Ureter (tissue), 1 donor: ENCODE measurements around the gene STARD5. TPM values are rescaled to one million over a fixed set of nuclear protein-coding genes. Genes with fewer than 3 reads are reported as not detected.

Experiments
- DNase-seq: peaks from one replicate; pipeline ENCODE4 v3.0.0-alpha.2; 2020; ENCODE audit warnings: low spot score
- total RNA-seq: library from RNA; stranded (reverse); gene quantifications from one replicate; pipeline ENCODE4 v1.2.4, GENCODE V29; 2023
- donor health status: DM: yes; HTN: yes; CAD: no.

The STARD5 gene
- total RNA-seq, 1 donor from 2014 or later, result 17.5 TPM

DNA sequence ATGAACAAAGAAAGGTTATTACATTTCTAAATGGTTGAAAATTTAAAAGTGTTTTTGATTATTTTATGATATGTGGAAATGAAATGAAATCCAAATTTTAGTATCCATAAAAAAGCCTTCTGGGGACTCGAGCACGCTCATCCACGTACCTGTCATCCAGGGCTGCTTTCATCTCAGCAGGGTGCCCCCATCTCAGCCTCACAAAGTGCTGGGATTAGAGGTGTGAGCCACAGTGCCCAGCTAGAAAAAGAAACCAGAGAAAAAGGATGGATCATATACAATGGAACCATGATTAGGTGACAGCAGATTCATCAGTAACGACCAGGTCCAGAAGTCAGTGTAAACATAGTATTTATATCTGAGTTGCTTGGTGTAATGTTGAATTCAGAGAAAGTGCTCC is 49.7 kb downstream of the STARD5 start:
- DNase-seq, result no peak

DNA sequence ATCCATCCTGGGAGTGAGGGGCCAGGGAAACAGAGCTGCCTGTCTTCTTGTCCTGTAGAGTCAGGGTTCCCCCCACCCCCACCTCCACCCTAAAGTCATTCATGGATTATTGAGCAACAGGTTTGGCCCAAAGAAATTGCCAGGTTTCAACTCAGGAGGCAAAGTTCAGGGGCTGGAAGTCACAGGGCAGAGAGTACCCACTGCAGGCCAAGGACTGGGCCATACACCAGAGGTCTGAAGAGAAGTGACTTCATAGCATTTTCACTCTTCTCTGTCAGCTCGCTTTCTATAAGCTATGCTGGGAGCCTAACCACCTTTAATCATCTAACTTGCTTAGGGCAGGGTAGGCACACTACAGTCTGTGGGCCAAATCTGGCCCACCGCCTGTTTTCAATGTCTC is 50.1 kb downstream of the STARD5 start:
- no peak for DNase-seq

DNA sequence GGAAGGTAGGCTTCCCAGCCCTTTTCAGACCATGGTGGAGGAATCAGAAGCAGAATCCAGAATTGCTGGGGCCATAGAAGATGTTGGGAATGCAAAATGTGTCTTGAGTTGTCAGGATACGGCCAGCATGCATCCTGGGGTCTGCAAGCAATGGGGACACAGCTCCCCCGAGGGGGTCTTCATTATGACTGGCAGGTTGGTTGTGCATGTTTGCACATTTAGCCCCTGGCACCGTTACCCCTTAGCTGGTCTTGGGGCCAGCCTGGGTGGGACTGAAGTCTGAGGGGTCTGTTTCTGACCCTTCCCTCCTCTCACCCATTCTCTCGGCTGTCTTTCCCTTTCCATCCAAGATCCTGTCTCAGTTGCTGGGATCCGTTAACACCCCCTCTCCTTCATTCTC is 50.7 kb downstream of the STARD5 start:
- DNase-seq, result no peak

DNA sequence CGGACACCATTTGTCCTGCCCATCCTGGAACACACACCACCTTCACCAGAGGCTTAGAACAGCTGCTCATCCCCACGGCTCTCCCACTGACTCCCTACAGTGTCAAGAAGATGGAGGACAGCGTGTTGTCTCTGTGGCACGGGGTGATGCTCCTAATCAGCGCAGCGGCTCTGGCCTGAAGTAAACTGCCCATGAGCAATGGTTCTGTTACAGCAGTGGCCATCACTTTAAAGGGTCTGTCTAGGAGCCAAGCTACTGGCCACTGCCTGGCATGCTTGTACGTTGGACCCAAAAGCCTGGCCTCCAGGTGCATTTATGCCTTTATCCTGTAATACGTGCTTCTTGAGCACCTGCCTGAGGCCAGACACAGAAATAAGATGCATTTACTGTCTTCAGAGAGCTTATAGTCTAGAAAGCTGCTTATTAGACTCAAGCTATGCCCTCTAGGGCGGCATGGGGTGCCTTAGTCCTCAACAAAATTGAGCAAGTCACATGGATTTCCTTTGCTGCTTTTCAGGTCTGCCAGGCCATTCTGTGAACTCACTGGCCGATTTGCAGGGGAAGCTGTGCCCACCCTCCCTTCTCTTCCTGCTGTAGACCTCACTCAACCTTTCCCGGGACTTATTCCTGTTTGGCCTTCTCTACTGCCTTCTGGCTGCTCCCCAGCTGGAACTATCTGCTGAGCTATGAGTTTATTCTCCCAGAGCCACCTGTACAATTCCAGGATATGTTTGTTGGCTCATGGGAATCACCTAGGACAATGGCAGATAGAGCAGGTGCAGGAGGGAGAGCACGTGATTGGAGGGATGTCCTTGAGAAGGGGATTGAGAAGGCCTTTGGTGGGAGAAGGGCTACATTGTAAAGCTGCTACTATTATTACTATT is 51.9 kb downstream of the STARD5 start:
- no peak for DNase-seq

DNA sequence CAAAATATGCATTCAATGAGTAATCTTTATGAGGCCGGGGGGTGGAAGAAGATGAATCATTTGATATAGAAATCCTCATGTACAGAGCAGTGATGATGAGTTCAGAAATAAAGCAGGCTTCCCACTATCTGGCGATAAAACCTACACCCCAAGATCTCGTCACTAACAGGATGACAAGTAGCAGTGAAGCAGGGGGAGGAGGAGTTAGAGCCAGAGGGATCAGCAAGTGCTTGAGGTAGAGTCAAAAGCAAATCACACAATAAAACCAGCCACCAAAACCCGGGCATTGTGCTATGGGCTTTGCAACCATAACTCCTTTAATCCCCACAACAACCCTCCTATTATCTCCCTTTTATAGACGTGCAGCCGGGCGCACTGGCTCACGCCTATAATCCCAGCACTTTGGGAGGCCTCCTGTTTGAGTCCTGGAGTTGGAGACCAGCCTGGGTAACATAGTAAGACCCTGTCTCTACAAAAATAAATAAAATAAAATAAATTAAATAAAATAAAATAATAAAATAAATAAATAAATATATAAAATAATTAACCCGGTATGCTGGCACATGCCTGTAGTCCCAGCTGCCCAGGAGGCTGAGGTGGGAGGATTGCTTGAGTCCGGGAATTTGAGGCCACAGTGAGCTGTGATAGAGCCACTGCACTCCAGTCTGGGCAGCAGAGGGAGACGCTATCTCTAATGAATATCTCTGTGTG is 53.0 kb downstream of the STARD5 start:
- DNase-seq, result no peak

DNA sequence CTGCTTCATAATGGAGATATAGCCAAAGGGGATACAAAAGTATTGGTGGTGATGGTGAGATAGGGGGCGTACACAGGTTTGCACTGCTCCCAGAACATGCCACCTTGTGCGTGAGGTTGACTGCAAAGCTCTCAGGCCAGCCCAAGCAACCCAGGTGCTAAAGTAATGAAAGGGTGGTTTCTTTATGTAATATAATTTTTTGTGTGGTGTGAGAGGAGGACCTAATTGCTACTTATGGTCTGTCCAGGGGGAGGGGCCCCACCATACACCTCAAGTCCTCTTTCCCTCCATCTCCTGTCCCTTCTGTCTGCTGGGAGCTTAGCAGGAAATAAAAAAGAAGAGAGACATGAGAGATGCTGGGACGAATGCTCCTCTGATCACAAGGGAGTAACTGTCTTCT is 53.8 kb downstream of the STARD5 start:
- no peak for DNase-seq

DNA sequence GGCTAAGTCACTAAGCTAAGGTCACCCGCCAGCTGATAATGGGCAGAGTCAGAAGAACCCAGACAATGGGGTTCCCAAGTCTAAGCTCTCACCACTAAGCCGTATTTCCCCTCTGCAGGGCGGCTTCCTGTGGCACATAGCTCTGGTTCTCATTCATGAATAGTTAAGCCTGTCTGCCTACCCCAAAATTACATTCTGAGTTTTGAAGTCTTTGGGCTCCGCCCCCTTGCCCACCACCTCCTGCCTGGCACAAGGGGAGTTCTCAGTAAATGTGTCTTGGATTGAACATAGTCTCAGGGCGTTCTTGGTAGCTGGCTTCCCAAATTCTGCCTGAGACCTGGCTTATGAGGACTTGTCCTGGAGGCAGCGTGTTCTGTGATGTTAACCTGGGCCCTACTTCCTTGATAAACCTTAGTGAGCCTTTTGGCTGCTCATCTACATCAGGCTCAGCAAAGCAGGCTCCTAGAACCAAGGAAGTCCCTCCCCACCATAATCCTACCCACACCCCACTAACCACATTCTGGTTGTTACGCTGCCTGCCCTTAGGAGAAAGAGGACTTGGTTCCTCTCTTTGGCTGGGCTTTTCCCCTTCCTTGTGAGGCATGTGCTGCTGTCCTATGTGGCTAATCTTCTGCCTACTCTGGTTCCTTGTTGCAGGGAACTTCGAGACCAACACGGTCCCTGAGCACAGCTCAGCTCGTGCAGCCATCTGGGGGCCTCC is 54.9 kb downstream of the STARD5 start:
- DNase-seq, result no peak

DNA sequence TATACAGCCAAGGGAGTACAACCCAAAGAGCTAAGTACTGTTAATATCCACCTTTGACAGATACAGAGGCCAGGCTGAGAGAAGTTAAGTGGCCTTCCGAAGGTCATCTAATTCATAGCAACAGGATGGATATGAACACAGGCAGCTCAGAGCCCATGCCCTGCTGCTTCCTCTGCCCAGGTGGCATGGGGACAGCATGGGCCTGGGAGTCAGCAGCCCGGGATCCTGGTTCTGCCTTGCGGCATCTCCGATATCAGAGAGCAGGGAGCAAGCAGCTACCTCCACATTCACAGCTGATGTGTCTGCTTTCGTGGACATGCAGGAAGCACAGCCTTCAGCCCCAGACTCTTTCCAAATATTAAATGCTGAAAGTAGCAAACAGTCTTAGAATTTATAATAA is 55.6 kb downstream of the STARD5 start:
- DNase-seq, result no peak

DNA sequence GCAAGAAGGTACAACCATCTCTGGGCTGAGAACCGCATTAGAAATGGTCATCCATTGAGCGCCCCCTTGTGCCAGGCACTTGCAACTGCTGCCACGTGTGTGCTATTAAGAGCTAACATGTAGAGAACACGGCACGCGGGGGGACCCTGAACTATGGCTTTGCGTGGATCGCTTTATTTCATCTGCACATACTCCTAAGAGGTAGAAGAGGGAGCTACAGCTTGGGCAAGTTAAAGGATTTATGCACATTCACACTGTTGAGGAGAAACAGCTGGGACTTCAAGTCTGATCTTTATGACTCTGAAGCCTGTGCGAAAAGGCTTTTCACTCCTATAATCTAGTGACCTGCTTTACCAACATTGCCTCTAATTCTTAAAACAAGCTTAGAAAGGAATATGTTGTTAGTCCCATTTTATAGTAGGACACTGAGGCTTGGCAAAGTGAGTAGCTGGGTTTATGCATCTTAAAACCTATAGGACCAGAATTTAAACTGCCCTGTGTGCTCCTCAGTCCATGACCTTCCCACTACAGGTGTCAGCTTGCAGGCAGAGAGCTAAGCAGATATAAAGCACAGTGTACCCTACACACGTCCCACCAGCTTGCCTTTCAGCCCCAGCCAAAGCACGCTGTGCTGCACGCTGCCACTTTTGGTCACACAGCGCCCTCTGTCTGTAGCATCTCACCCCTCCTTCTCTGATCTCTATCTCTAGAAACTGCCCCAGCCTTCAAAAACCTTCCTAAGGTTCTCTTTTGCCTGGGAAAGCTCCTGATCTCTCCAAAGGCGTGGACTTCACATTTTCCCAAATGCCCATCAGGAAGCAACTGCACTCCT is 57.8 kb downstream of the STARD5 start:
- DNase-seq, result peak; percentile 87

DNA sequence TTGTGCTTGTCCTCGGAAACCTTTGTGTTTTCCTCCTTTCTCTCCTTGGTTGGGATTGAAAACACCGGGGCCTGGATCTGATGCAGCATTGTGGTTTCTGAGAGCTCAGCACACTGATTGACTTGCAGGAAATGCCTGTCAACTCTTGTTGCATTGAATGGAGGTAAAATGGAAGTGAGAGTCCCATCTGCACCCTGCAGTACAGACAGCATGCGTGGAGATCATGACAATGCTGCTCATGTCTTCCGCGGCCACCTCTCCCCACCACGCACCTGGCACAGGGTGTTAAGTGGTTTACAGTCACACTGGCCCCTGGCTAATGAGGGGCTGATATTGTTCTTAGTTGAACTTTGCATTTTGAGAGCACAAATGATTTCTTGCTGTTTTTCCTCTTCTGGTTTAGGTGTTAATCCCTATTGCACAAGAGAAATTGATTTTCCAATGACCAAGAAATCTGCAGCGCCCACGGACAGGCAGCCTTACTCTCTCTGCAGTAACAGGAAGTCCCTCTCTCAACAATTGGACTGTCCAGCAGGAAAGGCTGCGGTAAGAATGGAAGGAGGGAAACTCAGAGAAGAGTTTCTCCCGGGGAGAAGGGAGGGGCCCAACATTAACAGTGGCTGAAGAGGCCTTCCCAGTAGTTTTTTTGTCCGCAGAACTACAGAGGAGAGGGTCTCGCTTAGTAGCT is 58.5 kb downstream of the STARD5 start:
- no peak for DNase-seq

DNA sequence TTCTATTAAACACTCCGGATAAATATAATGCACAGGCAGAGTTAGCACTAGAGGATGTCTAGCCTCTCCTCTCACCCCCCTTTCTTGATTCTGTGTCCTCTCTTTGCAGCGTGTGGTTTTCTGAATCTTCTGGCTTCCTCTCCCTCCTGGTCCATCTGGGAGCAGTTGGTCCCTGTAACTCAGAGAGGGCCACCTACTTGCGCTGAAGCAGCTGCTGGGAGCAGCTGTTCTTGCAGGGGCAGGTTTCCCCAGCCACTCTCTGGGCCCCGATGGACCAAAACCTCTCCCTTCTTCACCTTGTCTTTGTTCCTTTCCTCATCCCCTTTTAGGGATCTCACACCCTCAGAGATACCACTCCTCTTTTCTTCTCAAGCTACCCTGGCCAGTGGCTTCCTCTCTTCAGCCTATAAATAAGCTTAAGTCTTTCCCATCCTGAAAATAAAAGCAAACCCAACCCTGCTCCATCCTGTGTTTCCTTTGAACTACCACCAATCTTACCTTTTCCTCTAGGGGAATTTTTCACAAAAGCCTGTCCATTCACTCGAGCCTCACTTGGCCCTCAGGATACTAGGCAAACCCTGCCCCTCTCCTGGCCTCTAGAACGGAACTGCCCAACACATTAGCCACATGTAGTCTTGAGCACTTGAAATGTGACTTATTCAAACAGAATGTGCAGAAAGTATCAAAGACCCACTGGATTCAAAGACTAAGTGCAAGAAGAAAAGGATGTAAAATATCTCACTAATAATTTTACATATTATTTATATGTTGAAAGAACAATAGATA is 59.7 kb downstream of the STARD5 start:
- no peak for DNase-seq

DNA sequence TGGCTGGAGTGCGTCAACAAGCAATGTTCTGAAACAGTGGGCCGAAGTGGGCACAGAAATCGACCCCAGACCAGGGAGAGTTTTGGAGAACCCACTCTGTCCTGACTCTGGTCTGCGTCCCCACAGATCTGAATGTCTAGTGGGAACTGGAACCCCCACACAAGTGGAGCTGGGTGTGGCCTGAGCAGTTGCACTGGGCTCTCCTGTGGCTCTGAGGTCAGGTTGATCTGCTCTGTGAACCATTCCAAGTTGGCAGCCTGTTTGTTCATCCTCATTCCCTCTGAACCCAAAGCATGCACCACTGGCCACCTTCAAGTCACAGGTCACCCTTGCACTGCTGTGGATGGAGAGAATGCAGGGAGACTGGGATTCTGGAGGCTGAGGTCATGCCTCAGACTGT is 60.5 kb downstream of the STARD5 start:
- no peak for DNase-seq

DNA sequence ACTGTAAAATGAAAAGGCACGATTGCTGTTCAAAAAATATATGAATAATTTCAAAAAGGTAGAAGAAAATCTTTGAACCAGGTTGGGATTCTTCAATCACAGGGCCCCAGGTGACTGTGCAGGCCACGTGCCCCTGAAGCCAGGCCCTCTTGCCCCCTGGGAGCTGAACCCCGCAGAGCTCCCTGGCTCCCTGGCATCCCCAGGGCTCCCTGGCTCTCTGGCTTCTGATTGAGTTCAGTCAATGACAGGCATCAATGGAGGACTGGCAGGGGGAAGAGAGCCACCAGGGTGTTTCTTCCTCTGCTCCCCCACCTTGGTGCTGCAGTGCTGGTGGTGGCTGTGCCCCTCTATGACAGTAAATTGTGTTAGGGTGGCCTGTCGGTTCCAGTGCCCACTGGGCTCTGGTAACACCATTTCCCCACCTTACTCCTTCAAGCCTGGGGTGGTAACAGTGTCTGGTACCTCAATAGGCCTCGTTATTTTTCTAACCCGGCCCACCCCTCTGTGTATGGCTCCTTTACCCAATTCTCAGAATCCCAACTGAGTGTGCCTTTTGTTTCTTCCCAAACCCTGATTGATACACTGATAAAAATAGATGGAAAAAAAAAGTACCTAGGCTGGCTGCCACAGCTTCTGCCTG is 62.6 kb downstream of the STARD5 start:
- no peak for DNase-seq

DNA sequence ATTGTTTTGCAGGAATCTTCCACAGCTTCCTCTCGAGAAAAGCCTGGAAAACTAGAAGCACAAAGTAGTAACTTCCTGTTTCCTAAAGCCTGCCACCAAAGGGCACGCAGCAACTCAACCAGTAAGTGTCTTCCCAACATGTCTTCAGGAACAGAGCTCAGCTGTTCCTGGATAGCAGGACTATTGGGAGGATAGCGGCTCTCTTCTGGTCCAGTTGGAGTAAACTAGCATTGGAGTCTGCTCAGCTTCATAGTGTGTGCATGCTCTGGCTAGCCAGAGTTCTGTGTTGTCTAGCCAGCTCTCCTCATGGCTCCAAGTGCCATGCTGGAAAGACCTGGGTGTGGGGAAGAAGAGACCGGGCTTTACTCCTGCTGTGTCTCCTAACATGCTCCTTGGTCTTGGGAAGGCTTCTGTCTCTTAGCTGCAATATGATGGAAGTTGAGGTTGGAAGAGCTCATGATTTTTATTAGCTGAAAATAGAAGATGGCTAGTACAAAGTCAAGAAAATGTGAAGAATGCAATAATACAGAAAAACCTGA is 64.1 kb downstream of the STARD5 start:
- no peak for DNase-seq

Other genes with a start within 250 kb of the STARD5 start
- 0.57 TPM for gene CFAP161, start 189.9 kb downstream of the STARD5 start, total RNA-seq
- gene IL16, start 127.3 kb downstream of the STARD5 start, total RNA-seq, result 18.5 TPM
- 1.4 TPM for gene TMC3, start 50.1 kb upstream of the STARD5 start, total RNA-seq